Stimulated activated memory B cell treated with anti-CD40 and anti-IgM and Interleukin-4, amounts not matched to agents 10 μg/mL and 1 μg/mL and 100 μg/mL, for 72 hours (primary cell): ENCODE data around the gene NXPH3.
"Not testable (repeated sequence)": the region's sequence is repeated elsewhere in the genome, so short reads cannot be mapped to it uniquely, and the experiment has no call there.

Source experiments
- ATAC-seq: fragments of 150-1000 bp; cut with Tn5 transposase; 2 replicates; pipeline ENCODE4 v1.10.0; 2021
- H3K27ac Mint-ChIP-seq: one replicate; pipeline ENCODE4 v1.8.0; 2022; ENCODE audit warnings: mild to moderate bottlenecking, mixed read lengths
- H3K27me3 Mint-ChIP-seq: one replicate; pipeline ENCODE4 v1.8.0; 2022; ENCODE audit warnings: mixed read lengths
- H3K36me3 Mint-ChIP-seq: one replicate; pipeline ENCODE4 v1.8.0; 2022; ENCODE audit warnings: mixed read lengths
- H3K4me1 Mint-ChIP-seq: one replicate; pipeline ENCODE4 v1.8.0; 2022; ENCODE audit warnings: mixed read lengths
- H3K4me3 Mint-ChIP-seq: one replicate; pipeline ENCODE4 v1.8.0; 2022; ENCODE audit warnings: mild to moderate bottlenecking, moderate library complexity, mixed read lengths
- H3K9me3 Mint-ChIP-seq: one replicate; pipeline ENCODE4 v1.8.0; 2022; ENCODE audit warnings: mixed read lengths

NXPH3 gene

DNA sequence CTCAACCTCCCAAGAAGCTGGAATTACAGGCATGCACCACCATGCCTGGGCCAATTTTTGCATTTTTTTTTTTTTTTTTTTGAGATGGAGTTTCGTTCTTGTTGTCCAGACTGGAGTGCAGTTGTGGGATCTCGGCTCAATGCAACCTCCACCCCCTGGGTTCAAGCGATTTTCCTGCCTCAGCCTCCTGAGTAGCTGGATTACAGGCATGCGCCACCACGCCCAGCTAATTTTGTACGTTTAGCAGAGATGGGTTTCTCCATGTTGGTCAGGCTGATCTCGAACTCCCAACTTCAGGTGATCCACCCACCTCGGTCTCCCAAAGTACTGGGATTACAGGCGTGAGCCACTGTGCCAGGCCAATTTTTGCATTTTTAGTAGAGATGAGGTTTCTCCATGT, 24.9 kb upstream of the NXPH3 start:
- not testable (repeated sequence) for H3K4me1 Mint-ChIP-seq

DNA sequence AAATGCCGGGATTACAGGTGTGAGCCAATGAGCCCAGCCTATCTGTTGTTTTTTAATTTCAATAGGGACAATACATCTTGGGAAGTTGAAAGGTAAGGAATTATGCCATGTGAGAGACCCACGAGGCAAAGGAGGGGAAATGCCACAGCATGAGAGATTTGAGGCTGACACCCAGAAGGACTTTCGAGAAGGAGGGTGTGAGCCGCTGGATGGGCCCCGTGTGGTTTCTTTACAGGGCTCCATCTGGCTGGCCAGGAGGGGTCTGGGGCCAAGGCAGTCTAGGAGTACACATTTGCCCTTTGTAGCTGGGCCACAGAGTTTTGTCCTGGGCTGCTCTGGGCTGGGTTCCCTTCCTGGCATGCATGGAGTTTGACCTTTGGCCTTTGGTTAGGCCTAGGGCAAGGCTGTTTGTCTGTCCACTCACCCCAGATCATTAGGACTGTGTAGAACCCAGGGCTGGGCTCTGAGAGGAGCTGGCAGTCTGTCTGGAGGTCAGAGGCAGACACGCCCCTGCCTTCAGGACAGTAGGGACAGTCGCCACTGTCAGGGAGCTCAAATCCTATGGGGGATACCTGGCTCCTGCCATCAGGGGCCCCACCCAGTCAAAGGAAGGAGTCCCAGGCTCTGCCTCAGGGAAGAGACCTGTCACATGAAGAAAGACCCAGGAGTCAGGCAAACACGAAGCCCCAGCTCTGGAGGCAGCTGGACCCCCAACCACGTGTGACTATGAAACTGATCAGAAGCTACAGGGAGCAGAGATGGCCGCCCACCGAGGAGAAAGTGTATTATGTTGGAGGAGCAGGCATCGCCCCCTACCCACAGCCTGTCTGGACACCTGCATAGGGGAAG, 24.2 kb upstream of the NXPH3 start:
- Mint-ChIP-seq H3K9me3 (no peaks in the 10 kb centered on the region), H3K27ac (no peak overlapping the region), H3K36me3 (no peaks in the 10 kb centered on the region), H3K27me3 (peaks cover 24% of the 10 kb centered on the region), H3K4me1 (peaks cover 5% of the 10 kb centered on the region), H3K4me3 (no peak overlapping the region)
- no peak for ATAC-seq

More for the DNA sequence above, 24.9 kb upstream of the NXPH3 start:
- H3K9me3 Mint-ChIP-seq, ATAC-seq, H3K4me3 Mint-ChIP-seq, H3K36me3 Mint-ChIP-seq, H3K27ac Mint-ChIP-seq: not testable (repeated sequence)
- H3K27me3 Mint-ChIP-seq: peaks cover 24% of the 10 kb centered on the region

GRCh38 chr17:49552070-49552751, 23.5 kb upstream of the NXPH3 start:
- Mint-ChIP-seq H3K27me3 (peaks cover 18% of the 10 kb centered on the region), H3K9me3 (no peaks in the 10 kb centered on the region), H3K27ac (no peak overlapping the region), H3K4me1 (peaks cover 5% of the 10 kb centered on the region), H3K4me3 (no peak overlapping the region), H3K36me3 (no peaks in the 10 kb centered on the region)
- ATAC-seq: no peak

DNA sequence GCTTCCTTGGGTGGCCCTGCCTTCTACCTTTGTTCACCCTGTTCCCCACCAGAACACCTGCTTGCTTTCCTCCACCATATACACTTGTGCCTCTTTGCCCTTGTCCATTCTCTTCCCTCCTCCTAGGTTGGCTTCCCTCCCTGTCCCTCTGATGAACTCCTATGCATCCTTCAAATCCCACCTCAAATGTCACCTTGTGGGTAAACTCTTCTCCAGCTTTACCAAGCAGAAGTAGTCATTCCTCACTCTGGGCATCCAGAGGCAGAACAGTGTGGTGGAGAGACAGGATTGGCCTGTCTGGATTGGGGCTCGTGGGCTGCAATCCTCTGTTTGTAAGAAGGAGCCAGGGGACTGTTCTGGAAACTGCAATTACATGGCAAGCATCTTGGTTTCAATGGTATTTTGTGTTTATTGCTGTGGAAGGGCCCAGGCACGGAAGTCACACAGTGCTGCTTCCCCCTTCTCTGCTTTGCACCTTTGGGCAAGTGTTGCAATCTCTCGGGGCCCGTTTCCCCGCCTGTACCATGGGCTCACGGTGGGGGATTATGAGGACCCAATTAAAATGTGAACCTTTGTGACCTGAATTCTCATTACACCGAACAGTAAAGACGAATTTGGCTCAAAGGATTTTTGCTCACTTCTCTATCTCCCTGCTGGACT, 21.9 kb upstream of the NXPH3 start:
- no peaks in the 10 kb centered on the region for H3K36me3 Mint-ChIP-seq
- H3K9me3 Mint-ChIP-seq: no peaks in the 10 kb centered on the region
- H3K27me3 Mint-ChIP-seq: peaks cover 9% of the 10 kb centered on the region
- peaks cover 11% of the 10 kb centered on the region for H3K4me1 Mint-ChIP-seq
- H3K27ac Mint-ChIP-seq: no peak overlapping the region
- ATAC-seq: no peak
- H3K4me3 Mint-ChIP-seq: no peak overlapping the region

DNA sequence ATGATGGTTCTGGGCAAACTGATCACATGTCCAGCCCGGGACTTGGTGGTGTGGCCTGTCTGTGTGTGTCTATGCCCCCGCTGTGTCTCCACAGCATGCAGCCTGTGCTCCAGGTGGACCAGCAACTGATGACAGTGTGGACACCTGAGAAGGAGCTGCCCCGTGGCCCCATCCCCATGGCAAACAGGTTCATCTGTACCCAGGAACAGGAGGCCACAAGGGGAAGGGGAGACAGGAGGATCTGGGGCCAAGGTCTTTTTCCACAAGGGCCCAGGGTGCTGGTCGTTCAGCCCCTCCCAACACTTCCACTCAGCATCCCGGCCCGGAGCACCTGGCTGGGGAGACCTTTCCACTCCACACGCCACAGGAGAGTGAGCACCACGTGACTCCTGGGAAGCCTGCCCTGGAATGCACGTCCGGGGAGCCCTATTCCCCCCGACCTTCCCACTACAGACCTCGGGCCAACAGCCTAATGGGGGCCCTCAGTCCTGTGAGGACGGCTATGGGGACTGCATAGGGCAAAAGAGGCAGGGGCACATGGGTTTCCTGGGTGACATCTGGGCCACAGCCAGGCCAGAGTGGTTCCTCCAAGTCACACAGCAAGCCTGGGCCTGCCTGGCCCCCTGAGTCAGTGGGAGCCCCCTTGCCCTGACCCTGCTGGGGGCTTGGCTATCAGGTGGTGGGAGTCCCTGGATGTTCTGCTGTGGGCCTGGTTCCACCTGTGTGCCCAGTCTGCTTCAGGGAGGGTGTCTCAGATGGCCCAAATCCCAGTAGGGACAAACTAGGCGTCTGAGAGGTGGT, 20.8 kb upstream of the NXPH3 start:
- no peak overlapping the region for H3K27ac Mint-ChIP-seq
- peaks cover 9% of the 10 kb centered on the region for H3K27me3 Mint-ChIP-seq
- ATAC-seq: no peak
- H3K36me3 Mint-ChIP-seq: no peaks in the 10 kb centered on the region
- H3K4me3 Mint-ChIP-seq: no peak overlapping the region
- peaks cover 11% of the 10 kb centered on the region for H3K4me1 Mint-ChIP-seq
- H3K9me3 Mint-ChIP-seq: no peaks in the 10 kb centered on the region

GRCh38 chr17:49555495-49556222, 20.0 kb upstream of the NXPH3 start:
- no peak for ATAC-seq
- Mint-ChIP-seq H3K4me3 (no peak overlapping the region), H3K4me1 (peaks cover 11% of the 10 kb centered on the region), H3K27me3 (peaks cover 9% of the 10 kb centered on the region), H3K27ac (no peak overlapping the region), H3K9me3 (no peaks in the 10 kb centered on the region), H3K36me3 (no peaks in the 10 kb centered on the region)

- H3K4me3 Mint-ChIP-seq: no peak overlapping the region
- no peaks in the 10 kb centered on the region for H3K36me3 Mint-ChIP-seq
- peaks cover 11% of the 10 kb centered on the region for H3K4me1 Mint-ChIP-seq
- H3K9me3 Mint-ChIP-seq: no peaks in the 10 kb centered on the region
- no peak overlapping the region for H3K27ac Mint-ChIP-seq
- peaks cover 9% of the 10 kb centered on the region for H3K27me3 Mint-ChIP-seq
- ATAC-seq: peak; percentile 90
Observed at GRCh38 chr17:49556223-49556943, 19.3 kb upstream of the NXPH3 start.

DNA sequence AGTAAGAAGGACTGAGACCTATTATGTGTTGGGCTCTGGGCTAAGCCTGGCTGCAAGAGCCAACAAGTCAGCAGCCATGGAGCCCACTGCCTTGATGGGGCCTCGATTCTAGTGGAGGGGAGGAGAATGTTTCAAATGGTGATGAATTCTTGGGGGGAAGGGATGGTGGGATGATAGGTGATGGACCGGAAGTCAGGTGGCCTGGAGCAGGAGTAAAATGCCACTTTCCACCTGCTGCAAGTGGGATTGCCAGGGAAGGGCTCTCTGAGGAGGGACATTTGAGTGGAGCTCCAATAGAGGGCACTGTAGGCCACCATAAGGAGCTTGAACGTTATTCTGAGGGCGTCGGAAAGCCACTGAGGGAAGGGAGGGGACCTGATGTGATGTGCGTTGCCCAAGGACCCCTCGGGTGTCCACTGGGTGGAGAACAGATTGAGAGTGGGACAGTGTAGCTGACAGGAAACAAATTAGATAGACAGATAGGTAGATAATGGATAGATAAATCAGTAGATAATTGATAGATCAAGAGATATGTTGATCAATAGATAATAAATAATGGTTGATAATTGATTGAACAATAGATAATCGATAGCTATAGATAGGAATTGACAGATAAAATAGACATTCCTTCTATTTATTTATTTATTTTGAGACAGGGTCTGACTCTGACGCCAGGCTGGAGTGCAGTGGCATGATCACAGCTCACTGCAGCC, 18.2 kb upstream of the NXPH3 start:
- no peak overlapping the region for H3K4me3 Mint-ChIP-seq
- H3K36me3 Mint-ChIP-seq: no peaks in the 10 kb centered on the region
- H3K4me1 Mint-ChIP-seq: peaks cover 11% of the 10 kb centered on the region
- H3K27me3 Mint-ChIP-seq: peaks cover 9% of the 10 kb centered on the region
- no peak overlapping the region for H3K27ac Mint-ChIP-seq
- H3K9me3 Mint-ChIP-seq: no peaks in the 10 kb centered on the region
- ATAC-seq: no peak

GRCh38 chr17:49564638-49565037, 11.0 kb upstream of the NXPH3 start:
- Mint-ChIP-seq H3K4me3 (no peak overlapping the region), H3K36me3 (no peaks in the 10 kb centered on the region), H3K27me3 (peaks cover 18% of the 10 kb centered on the region), H3K27ac (no peak overlapping the region), H3K9me3 (no peaks in the 10 kb centered on the region), H3K4me1 (peaks cover 17% of the 10 kb centered on the region)
- ATAC-seq: no peak

- ATAC-seq: peak; percentile 60
- H3K27ac Mint-ChIP-seq: no peak overlapping the region
- no peaks in the 10 kb centered on the region for H3K9me3 Mint-ChIP-seq
- H3K36me3 Mint-ChIP-seq: no peaks in the 10 kb centered on the region
- peaks cover 17% of the 10 kb centered on the region for H3K4me1 Mint-ChIP-seq
- peaks cover 24% of the 10 kb centered on the region for H3K27me3 Mint-ChIP-seq
- H3K4me3 Mint-ChIP-seq: no peak overlapping the region
Observed at GRCh38 chr17:49565948-49566491, 9.7 kb upstream of the NXPH3 start.

DNA sequence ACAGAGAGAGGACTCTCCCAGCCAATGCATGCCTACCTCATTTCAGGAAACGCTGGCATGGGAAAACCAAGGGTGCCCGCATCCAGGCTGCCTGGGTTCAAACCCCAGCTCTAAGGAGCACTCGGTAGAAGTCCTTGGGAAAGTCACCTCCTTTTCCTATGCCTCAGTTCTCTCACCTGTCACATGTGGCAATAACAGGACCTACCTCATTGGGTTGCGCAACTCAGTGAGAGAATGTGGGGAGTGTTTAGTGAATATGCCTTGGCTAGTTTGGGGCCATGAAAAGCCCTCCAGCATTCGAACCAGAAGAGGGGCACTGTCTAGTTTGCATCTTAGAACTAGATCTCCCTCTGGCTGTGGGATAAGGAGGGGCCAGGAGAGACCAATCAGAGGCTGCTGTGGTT, 9.0 kb upstream of the NXPH3 start:
- Mint-ChIP-seq H3K27me3 (peaks cover 30% of the 10 kb centered on the region), H3K4me3 (no peak overlapping the region)

GRCh38 chr17:49567104-49567521, 8.6 kb upstream of the NXPH3 start:
- Mint-ChIP-seq H3K9me3 (no peaks in the 10 kb centered on the region), H3K27me3 (peaks cover 35% of the 10 kb centered on the region), H3K27ac (no peak overlapping the region), H3K4me3 (no peak overlapping the region), H3K36me3 (no peaks in the 10 kb centered on the region), H3K4me1 (peaks cover 17% of the 10 kb centered on the region)
- ATAC-seq: no peak

More for the DNA sequence above, 9.0 kb upstream of the NXPH3 start:
- H3K9me3 Mint-ChIP-seq: no peaks in the 10 kb centered on the region
- no peaks in the 10 kb centered on the region for H3K36me3 Mint-ChIP-seq
- ATAC-seq: no peak
- H3K27ac Mint-ChIP-seq: no peak overlapping the region
- peaks cover 17% of the 10 kb centered on the region for H3K4me1 Mint-ChIP-seq
